Stimulated activated CD8-positive, alpha-beta memory T cell treated with anti-CD3 and anti-CD28 coated beads, Interleukin-4, amount 100 ng/mL, for 24 hours (primary cell): ENCODE data around the gene CRYBG2.
"Not testable (repeated sequence)": the region's sequence is repeated elsewhere in the genome, so short reads cannot be mapped to it uniquely, and the experiment has no call there.

ENCODE experiments used
- DNase-seq: peaks from one replicate; pipeline ENCODE4 v3.0.0-alpha.2; 2020; ENCODE audit warnings: low read depth

The CRYBG2 gene

DNA sequence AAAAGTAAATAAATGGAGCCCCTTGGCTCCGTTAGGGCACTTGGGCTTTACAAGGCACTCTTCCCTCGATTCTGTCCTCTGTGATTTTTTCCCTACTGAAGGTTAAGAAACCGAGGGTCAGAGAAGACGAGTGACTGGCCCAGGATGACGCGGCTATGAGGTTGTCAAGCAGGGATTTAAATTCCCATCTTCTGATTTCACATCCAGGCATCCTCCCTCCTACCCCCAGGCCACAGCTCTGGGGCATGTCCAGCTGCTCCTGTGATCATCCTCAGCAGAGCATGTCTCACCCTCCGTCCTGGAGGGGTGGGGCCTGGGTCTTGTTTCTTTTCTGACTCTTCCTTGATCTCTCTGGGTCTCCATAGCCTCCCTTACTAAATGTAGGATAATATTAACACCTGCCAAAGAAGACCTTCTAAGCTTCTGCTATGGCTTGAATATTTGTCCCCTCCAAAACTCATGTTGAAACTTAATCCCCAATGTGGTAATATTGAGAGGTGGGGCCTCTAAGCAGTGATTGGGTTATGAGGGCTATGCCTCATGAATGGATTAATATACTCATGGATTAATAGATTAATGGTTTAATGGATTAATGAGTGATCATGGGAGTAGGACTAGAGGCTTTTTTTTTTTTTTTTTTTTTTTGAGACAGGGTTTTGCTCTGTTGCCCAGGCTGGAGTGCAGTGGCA, 4.6 kb downstream of the CRYBG2 start:
- no peak for DNase-seq

DNA sequence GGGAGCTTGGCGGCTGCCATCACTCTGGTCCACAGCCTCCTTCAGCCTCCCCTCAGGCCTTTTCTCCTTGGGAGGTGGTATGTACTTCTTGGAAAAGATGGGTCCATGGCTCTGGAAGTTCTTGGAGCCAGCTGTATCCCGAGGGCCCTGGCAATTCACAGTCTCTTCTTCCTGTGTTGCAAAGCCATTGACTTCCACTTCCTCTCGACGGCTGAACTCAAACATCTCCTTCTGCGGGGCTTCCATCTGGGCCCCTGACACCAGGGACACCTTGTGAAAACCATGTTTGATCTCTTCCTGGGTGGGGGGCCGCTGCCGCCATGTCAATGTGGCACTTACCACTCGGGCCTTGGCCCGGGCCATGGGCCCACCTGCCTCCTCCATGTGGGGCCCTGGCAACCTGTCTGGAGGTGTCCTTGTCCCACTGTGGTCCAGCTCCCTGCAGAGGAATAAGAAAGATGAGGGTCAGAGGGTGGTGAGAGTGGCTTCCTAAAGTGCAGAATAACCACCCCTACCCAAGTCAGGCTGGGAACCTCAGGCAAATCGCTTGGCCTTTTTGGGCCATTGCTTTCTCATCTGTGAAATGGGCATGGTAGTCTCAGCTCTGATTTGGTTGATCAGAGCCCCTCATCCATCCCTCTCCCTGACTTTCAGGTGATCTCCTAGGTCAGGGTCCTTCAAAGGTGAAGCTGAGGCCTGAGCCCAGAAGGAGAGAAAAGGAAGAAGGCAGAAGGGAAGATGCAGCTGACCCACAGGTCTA, 7.5 kb downstream of the CRYBG2 start:
- DNase-seq, result no peak

DNA sequence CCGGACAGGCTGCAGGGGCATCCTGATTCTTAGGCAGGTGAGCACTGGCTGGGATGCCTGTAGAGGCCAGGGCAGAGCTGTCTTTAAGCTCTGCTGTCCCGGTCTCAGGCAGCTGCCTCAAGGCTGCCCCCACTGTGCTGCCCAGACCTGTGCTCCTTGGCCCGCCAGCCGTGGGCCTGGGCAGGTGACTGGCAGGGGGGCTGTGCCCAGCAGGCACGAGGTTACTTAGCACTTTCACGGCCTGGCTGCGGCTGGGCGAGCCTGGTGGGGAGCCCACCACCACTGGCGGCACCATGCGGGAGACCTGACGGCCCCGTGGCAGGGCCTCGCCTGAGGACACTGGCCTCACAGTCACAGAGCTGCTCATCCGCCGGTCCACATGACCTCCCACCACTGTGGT, 8.2 kb downstream of the CRYBG2 start:
- DNase-seq, result no peak

DNA sequence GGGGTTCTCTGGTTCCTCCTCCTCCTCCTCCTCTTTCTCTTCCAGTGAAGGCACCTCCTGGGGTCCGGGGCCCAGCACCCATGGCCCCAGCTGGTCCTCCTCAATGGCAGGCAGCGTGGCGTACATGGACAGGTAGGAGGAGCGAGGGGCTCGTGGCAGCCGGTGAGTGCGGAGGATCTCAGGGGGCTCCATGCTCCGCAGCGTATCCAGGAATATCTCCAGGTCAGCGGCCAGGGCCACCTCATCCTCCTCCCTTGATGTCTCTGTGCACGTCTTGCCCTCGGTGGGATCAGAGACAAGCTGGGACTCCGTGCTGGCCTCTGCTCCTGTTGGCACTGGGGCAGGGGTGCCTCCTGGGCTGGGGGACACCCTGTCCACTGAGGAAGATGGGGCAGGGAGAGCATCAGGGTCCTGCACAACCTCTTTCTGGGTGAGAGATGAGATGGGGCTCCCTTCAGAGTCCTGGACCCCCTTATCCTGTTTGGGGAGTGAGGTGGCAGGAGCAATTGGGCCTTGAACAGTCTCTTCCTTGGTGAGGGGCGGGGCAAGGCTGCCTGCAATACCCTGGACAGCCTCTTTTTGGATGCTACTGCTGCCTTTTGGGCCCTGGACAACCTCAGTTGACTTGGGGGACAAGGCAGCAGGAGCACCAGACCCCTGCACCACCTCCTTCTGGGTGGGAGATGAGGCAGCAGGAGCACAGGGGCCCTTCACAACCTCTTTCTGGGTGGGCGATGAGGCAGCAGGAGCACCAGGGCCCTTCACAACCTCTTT, 9.6 kb downstream of the CRYBG2 start:
- DNase-seq, result no peak

DNA sequence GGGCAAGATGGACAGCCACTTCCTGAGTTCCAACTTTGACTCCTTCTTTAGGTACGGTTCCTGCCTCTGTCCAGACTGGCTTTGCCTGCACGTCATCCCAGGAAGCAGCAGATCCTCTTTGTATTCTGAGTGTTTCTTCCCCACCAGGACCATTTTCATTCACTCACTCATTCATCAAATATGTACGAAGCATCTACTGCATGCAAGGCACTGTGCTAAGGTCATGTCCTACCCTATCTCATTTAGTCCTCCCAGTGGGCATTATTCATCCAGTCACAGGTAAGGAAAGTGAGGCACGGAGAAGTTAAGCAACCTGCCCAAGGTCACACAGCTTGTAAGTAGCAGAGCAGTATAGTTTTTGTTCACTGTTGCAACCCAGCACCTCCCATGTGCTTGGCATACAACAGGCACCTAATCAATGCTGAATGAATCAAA, 13.9 kb downstream of the CRYBG2 start:
- DNase-seq, result no peak

DNA sequence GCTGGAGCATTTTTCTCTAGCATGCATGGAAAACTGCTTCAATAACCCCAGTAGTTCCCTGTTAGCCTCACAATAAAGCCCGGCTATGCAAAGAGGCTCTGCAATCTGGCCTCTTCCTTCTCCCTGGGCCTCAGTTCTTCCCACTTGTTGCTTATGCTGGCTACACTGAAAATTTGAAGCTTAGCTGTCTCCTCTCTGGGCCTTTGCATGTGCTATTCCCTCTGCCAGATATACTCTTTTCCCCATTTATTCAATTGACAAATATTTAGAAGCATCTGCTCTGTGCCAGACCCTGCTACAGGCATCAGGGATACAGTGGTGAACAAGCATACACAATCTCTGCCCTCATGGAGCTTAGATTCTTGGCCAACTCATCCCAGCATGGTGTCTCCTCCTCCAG, 15.3 kb downstream of the CRYBG2 start:
- no peak for DNase-seq

DNA sequence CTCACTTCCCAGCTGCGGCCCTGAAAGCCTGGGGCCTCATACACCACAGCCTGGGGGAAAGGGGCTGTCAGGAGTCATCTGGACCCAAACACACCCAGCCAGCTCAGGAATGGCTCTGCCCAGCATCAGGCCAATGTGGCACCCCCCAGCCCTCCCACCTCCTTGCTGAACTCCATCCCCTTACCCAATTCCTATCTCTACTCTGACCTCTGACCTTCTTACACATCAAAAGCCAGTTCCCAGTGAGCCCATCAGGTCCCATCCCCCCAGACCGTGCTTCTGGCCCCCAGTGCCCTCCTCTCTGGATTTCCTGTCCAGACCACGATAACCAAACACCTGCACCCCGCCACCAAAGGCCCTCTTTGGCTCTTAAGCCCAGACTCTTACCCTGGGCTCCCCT, 16.3 kb downstream of the CRYBG2 start:
- no peak for DNase-seq

DNA sequence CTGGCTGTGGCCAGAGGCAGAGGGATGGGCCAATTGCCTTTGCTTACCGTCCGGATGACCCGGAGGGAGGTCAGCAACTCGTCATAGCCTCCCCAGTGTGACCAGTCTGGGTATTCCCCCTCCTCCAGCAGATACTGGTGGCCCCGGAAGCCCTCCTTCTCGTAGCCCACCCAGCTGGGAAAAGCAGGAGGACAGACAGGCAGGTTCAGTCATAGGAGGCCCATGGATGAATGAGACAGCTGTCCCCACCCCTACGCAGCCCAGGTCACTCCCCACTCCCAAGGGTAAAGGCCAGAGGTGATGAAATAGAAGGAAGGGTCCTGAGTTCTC, 16.8 kb downstream of the CRYBG2 start:
- no peak for DNase-seq

DNA sequence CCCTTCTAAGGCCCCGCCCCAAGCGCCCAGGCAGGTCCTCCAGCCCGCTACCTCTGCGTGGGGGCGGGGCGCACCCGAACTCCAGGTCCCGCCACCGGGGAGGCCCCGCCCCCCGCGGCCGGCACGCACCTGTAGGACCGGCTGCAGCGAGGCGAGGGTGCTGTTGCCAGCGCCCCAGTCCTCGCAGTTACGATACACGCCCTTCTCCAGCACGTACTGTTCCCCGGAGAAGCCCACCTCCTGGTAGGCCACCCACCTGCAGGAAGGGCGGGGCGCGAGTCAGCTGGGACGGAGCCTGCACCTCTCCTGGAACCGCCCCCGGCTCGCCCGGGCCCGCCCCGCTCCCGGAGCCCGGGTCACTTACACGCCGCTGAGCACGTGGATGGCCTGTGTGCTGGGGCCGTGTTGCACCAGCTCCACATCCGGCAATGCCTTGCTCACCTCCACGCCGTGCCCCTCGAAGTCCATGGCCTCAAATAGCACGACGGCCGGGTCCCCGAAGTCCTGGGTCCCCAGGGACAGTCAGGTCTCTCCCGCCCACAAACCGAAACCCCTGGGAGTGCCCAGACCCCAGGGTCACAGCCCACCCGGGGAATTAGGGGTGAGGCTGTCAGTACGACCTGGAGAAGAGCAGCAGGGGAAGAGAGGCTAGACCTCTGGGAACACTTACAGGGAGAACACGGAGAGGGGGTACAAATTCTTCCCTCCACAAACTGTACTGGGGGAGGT, 17.3 kb downstream of the CRYBG2 start:
- peak; percentile 76 for DNase-seq

DNA sequence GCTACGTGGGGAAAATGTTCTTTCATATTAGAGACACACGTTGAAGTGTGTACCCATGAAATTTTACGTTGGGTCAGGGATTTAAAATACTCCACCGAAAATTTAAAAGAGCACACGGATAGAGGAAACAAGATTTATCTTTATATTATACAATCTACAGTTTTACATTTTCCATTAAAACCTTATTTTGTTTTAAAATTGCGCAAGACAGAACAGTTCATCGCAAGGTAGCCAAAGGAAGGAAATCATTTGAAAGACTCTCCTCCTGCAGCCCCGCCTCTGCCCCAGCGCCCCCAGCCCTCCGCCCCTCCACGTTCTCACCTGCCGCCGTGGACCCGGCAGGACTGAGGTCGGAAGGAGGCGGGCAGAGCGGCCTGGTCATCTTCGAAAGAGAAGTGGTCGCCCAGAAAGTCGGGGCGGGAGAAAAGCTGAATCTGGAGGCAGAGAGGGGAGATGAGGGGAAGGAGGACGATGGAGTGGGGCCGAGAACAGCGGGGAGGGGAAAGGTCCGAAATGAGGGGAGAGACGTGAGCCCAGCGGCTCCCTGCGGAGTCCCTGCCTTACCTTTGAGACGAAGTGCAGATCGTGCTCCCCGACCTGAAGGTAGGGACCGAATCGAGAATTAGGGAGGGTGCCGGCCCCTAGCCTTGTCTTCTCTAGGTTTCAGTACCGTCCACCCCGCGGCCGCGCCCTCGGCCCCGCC, 18.0 kb downstream of the CRYBG2 start:
- no peak for DNase-seq

DNA sequence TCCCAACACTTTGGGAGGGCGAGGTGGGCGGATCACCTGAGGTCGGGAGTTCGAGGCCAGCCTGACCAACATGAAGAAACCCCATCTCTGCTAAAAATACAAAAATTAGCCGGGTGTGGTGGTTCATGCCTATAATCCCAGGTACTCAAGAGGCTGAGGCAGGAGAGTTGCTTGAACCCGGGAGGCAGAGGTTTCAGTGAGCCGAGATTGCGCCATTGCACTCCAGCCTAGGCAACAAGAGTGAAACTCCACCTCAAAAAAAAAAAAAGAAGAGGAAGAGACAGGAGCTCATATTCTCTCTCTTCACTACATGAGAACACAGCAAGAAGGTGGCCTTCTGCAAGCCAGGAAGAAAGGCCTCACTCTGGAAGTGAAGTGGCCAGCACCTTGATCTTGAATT, 20.6 kb downstream of the CRYBG2 start:
- not testable (repeated sequence) for DNase-seq

DNA sequence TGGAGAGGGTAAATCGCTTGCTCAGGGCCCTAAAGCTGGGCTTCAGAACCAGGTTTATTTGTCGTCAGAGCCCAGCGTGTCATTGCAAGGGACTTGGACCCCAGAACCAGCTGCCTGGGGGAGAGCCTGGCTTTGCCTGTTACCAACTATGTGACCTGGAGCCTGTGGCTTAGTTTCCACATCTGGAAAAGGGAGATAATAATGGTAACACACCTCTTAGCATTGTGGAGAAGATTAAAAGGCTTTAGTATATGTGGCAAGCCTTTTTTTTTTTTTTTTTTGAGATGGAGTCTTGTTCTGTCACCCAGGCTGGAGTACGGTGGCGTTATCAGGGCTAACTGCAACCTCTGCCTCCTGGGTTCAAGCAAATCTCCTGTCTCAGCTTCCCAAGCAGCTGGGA, 23.7 kb downstream of the CRYBG2 start:
- DNase-seq, result no peak

DNA sequence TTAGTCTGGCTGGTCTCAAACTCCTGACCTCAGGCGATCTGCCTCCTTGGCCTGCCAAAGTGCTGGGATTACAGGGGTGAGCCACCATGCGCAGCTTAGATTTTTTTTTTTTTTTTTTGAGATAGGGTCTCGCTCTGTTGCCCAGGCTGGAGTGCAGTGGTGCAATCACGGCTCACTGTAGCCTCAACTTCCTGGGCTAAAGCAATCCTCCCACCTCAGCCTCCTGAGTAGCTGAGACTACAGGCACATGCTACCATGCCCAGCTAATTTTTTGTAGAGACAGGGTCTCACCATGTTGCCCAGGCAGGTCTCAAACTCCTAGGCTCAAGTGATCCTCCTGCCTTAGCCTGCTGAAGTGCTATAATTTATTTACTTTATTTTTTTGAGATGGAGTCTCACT, 24.6 kb downstream of the CRYBG2 start:
- DNase-seq, result not testable (repeated sequence)

DNA sequence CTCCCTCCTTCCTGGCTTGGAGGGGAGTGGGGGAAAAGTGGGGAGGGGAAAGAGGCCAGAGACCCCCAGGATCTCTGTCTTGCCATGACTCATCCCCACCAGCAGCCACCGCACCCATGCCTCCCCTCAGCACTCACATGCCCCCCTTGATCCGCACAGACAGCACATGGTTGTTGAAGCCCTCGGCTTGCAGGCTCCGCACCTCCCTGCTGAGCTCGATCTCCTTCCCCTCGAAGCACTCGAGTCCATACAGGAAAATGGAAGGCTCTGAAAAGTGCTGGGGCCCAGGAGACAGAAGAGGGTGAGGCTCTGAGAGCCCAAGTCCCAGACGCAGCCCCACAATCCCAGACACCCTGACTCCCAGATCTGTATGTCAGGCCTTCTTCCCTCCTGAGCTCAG, 25.3 kb downstream of the CRYBG2 start:
- DNase-seq, result no peak

DNA sequence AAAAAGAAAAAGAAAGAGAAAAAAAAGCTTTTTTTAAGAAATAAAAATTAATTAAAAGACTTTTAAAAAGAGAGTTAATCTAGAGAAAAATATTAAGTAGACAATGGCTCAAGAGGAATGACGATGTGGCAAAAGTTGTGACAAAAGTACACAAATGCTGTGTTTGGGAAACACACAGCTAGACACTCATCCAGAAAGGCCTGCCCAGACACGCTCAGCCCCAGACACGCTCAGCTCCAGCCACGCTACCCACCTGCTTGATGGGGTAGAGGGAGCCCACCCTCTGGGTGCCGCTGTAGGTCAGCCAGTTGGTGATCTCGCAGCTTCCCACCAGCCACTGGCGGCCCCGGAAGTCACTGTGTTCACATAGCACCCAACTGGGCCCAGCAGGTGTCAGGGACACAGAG, 26.0 kb downstream of the CRYBG2 start:
- DNase-seq, result no peak

DNA sequence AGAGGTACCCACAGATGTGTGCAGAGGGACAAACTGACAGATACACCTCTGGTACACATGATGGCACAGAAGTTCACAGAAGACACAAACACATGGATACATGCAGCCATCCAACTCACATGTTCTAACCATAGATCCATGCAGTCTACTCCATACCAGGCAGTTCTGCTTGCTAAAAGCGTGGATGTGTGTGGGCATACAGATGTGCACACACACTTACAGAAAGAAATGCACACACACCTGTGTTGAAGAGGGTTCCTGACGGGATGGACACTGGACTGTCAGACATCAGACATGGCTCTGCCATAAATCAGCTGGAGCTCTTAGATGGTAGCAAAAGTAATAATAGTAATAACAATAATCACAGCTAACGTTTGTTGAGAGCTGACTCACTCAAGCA, 29.4 kb downstream of the CRYBG2 start:
- DNase-seq, result no peak

DNA sequence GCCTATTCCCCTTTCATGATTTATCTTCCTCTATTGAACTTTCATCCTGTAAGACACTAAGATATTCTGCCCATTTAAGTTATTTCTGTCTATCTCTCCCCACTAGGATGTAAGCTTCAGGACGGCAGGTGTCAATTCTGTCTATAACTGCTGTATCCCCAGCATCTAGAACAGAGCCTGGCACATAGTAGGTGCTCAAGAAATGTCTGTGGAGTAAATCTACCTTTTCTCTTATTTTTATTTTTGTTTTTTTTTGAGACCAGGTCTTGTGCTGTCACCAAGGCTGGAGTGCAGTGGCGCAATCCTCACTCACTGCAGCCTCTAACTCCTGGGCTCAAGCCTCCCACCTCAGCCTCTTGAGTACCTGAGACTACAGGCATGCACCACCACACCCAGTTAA, 30.5 kb downstream of the CRYBG2 start:
- DNase-seq, result no peak

DNA sequence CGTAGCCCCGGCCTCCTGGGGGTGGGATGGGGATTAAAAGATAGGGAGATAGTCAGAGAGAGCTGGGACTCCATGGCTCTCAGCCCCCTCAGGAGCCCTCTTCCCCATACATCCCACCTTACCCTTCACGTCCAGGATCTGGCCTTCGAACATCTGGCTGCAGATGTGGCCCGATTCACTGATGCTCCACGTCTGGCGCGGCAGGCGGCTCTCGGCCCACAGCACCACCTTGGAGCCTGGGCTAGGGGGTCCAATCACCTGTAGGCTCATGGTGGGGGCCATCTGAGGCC, 31.9 kb downstream of the CRYBG2 start:
- no peak for DNase-seq

DNA sequence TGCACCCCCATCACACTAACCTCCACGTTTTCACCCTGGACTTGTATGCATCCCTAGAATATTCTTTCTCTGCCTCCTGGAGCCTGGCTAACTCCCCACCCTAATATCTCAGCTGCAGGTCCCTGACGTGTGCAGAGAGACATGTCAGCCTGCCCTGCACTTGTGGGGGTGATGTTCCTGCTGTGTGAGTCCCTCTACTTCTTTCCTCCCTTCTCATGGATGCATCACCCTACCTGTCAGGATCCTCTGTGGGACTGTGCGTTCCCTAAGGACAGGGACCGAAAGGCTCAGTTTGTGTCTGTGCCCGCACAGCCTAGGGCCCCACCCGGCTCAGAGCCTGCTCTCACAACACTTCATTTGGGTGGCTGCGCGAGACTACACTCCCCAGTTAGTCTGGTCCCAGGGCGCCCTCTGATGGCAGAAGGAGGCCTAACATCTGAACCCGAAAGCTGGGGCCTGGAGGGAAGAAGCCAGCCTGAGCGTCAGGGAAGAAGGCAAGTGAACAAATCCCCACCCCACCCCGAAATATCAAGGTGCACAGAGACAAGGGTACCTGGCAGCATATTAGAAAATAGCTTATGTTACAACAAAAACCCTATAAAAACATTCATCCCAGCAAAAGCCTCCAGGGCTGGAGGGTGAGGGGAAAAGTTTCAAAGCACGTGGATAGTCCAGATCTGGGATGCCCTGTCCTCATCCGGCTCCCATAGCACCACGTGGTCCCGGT, 32.5 kb downstream of the CRYBG2 start:
- peak; percentile 89 for DNase-seq

DNA sequence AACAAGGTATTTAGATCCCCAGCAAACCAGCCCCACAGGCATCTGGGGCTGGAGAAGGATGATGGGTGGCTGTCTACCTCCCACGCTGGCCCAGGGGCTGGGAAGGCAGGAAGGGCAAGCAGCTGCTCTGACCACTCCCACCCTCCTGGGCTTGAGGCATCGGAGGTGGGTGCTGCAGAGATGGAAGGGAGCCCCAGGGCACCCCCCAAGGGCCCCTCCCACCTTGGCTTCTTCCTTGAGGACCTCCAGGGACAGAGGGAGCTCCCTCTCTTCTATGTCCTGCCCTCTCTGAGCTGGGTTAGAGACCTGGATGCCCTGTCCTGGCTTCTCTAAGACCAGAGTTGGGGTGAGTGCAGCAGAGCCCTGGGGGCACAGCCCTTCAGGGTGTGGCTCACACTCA, 33.0 kb downstream of the CRYBG2 start:
- DNase-seq, result no peak

DNA sequence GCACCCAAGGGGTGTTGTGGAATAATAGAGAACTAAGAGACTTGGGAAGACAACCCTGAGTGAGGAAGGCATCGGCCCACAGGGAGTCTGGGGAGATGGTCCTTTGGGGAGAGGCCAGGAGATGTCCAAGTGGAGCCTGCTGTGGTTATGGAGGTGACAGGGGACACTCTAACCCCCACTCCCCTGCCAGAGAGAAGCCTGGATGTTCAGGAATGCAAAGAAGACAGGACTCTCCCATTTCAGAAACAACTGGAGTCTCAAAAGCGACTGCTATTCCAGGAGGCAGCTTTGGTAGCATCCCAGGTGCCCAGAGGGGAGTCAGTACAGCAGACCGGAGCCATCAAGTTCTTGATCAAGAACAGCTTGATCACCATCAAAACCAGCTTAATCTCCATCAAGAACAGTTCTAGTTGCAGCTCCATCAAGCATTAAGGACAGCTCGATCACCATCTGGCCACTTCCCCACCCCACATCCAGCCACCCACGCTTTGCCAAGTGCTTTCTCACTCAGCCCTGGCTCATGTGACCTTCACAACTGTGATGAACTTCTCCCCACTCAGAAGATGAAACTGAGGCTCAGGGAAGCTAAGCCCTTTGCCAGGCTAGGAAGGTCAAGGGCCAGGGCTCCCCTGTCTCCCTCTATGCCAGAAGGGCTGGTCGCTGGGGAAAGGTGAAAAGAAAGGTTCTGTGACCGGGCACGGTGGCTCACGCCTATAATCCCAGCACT, 35.4 kb downstream of the CRYBG2 start:
- DNase-seq, result peak; percentile 33
